Kidney epithelial cell (primary cell): ENCODE results near the gene KISS1R. TPM values are rescaled to one million over a fixed set of nuclear protein-coding genes. Genes with fewer than 3 reads are reported as not detected.

Experiments
- DNase-seq: peaks from one replicate; pipeline ENCODE4 v3.0.0-alpha.2; 2010; ENCODE audit warnings: low read depth
- H3K27me3 ChIP-seq: 2 replicates; pipeline ENCODE4 v1.6.0; 2011; ENCODE audit warnings: low read length; ENCODE audit not compliant: control insufficient read depth, insufficient read depth
- H3K36me3 ChIP-seq: 2 replicates; pipeline ENCODE4 v1.5.1; 2011; ENCODE audit warnings: low read length; ENCODE audit not compliant: control insufficient read depth, insufficient read depth
- H3K4me3 ChIP-seq: 2 replicates; pipeline ENCODE4 v1.5.1; 2011; ENCODE audit warnings: low read depth, mild to moderate bottlenecking, control low read depth, low read length
- CTCF ChIP-seq: IDR thresholded peaks from 2 replicates; pipeline ENCODE4 v1.5.1; 2011; ENCODE audit warnings: mild to moderate bottlenecking, moderate library complexity, low read length, control low read depth, inconsistent platforms; ENCODE audit not compliant: insufficient read depth, poor library complexity, severe bottlenecking
- total RNA-seq: library from RNA; depleted of rRNA; stranded (reverse); fragments of >200 nt; gene quantifications from 2 replicates; pipeline ENCODE4 v1.2.3, GENCODE V29; 2015

Gene KISS1R
- total RNA-seq, 1 donor from 2014 or later, result 0.75 TPM

- no peak for TF ChIP-seq CTCF
- Histone ChIP-seq H3K4me3 (peak overlapping the region; percentile 0), H3K36me3 (no peaks in the 10 kb centered on the region), H3K27me3 (no peaks in the 10 kb centered on the region)
- DNase-seq, result no peak
Observed at GRCh38 chr19:927780-928401, 10.8 kb downstream of the KISS1R start.

GRCh38 chr19:928471-929202 lies 11.5 kb downstream of the KISS1R start:
- H3K27me3 ChIP-seq, result no peaks in the 10 kb centered on the region
- no peak for TF ChIP-seq CTCF
- no peaks in the 10 kb centered on the region for H3K36me3 ChIP-seq
- DNase-seq, result no peak
- H3K4me3 ChIP-seq, result no peak overlapping the region

GRCh38 chr19:929203-929890 lies 12.2 kb downstream of the KISS1R start:
- no peak for TF ChIP-seq CTCF
- Histone ChIP-seq H3K36me3 (no peaks in the 10 kb centered on the region), H3K27me3 (no peaks in the 10 kb centered on the region), H3K4me3 (no peak overlapping the region)
- no peak for DNase-seq

GRCh38 chr19:929891-930258 lies 12.7 kb downstream of the KISS1R start:
- no peak overlapping the region for H3K4me3 ChIP-seq
- no peaks in the 10 kb centered on the region for H3K36me3 ChIP-seq
- no peak for TF ChIP-seq CTCF
- no peaks in the 10 kb centered on the region for H3K27me3 ChIP-seq
- DNase-seq, result no peak

- Histone ChIP-seq H3K36me3 (no peaks in the 10 kb centered on the region), H3K27me3 (no peaks in the 10 kb centered on the region), H3K4me3 (no peak overlapping the region)
- no peak for DNase-seq
- TF ChIP-seq CTCF, result no peak
Observed at GRCh38 chr19:931860-932647, 14.9 kb downstream of the KISS1R start.
